ENCODE measurements around the gene VSIG4. TPM values are rescaled to one million over a fixed set of nuclear protein-coding genes. Genes with fewer than 3 reads are reported as not detected.

Gene VSIG4
- total RNA-seq, 1 experiment from 2014 or later, result not detected

DNA sequence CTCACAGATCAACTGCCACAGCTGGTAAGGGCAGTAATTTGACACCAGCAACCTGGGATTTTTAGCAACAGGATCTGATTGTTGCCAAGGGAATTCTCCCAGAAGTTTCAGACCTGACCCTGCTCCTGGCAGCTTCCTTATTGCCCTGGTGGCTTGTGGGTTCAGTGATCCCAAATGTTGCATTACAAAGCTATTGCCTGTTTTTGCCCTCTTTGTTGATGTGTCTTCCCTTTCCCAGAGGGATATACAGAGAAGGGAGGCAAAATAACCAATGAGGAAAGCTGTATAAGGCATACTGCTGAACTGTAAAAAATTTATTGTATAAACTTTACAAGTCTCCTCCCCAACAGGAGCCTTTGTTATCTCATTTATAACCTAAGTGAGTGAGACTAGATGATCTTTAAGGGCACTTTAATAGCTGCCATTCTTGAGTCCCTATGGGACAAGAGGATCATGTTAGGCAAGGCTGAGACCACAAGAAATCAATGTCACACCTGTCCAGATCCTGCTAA is 22.2 kb downstream of the VSIG4 start:
- DNase-seq, result no peak
- Histone ChIP-seq H3K9me3 (ENCODE audit: low read length) (no peaks in the 10 kb centered on the region), H3K9ac (ENCODE audit: low read length) (no peak overlapping the region), H3K4me3 (ENCODE audit: low read length) (no peak overlapping the region), H3F3A (ENCODE audit: low read length, unreplicated experiment) (no peaks in the 10 kb centered on the region), H2AFZ (ENCODE audit: low read length) (no peak overlapping the region), H3K36me3 (ENCODE audit: low read depth, low read length) (no peaks in the 10 kb centered on the region), H3K27ac (ENCODE audit: low read length) (no peak overlapping the region), H3K27me3 (ENCODE audit: low read length) (no peaks in the 10 kb centered on the region), H4K20me1 (ENCODE audit: low read length) (no peaks in the 10 kb centered on the region), H3K79me2 (ENCODE audit: low read length) (no peaks in the 10 kb centered on the region), H3K9me2 (replicated peaks; ENCODE audit: low read length) (no peaks in the 10 kb centered on the region), H3K4me2 (ENCODE audit: low read length) (no peak overlapping the region), H3K4me1 (ENCODE audit: insufficient read depth, low read length) (no peaks in the 10 kb centered on the region)
- ChIA-PET POLR2A (ENCODE audit: unreplicated experiment) (no interaction called here), CTCF (no interaction called here)
- TF ChIP-seq, protein P1, sequence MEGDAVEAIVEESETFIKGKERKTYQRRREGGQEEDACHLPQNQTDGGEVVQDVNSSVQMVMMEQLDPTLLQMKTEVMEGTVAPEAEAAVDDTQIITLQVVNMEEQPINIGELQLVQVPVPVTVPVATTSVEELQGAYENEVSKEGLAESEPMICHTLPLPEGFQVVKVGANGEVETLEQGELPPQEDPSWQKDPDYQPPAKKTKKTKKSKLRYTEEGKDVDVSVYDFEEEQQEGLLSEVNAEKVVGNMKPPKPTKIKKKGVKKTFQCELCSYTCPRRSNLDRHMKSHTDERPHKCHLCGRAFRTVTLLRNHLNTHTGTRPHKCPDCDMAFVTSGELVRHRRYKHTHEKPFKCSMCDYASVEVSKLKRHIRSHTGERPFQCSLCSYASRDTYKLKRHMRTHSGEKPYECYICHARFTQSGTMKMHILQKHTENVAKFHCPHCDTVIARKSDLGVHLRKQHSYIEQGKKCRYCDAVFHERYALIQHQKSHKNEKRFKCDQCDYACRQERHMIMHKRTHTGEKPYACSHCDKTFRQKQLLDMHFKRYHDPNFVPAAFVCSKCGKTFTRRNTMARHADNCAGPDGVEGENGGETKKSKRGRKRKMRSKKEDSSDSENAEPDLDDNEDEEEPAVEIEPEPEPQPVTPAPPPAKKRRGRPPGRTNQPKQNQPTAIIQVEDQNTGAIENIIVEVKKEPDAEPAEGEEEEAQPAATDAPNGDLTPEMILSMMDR (conservative IDR thresholded peaks at IDR 0.05; ENCODE audit: low read depth, low read length), result no peak
- no peak for TF ChIP-seq EZH2phosphoT487 (IDR thresholded peaks at IDR 0.05; ENCODE audit: borderline replicate concordance, low read length)
- BruUV-seq (replicated peaks), result no TSS peak
- intact Hi-C loops (cut with micrococcal nuclease), result no loop called here
- no peak for ATAC-seq

DNA sequence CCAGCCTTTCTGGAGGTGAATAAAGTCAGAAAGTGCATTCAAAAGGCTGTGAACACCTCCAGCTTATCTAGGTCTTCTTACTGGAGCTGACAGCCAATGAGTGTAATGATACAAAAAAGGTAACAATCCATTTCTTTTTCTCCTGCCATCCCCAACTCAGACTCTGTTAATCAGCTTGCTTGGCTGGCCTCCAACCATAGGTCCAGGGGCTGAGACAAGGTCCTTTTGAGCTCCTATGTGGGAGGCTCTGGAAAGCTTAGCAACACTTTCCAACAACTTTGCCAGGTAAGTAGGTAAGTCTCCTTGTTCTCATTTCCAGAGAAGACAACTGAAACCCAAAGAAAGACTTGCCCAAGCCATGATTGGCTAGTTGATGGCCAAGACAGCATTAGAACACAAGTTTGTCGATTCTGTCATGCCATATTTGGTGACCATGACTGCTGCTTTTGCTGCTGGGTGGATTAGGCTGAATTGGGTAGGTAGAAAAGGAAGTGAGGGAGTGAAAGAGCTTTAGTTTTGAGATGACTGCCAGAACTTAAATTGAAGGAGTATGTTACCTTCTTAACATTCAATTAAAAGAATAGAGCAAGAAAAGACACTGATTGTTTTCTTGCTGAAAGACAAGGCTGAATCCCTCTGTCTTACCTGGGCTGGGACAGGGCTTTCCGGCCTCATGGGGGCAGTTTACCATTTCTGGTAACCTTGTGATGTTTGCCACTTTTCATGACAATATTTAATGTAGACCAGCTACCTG is 22.8 kb downstream of the VSIG4 start:
- ATAC-seq (no peak), DNase-seq (no peak)
- H2AFZ ChIP-seq (ENCODE audit: low read length), result no peak overlapping the region
- POLR2A ChIA-PET (ENCODE audit: unreplicated experiment), result no interaction called here
- intact Hi-C loops (cut with micrococcal nuclease), result no loop called here
- no peak overlapping the region for H3K27ac ChIP-seq (ENCODE audit: low read length)
- H3K27me3 ChIP-seq (ENCODE audit: low read length), result no peaks in the 10 kb centered on the region
- H3K4me2 ChIP-seq (ENCODE audit: low read length), result no peak overlapping the region
- H3K79me2 ChIP-seq (ENCODE audit: low read length), result no peaks in the 10 kb centered on the region
- no peak overlapping the region for H3K9ac ChIP-seq (ENCODE audit: low read length)
- no peaks in the 10 kb centered on the region for H3K4me1 ChIP-seq (ENCODE audit: insufficient read depth, low read length)
- no peaks in the 10 kb centered on the region for H4K20me1 ChIP-seq (ENCODE audit: low read length)
- H3K4me3 ChIP-seq (ENCODE audit: low read length), result no peak overlapping the region
- H3K9me3 ChIP-seq (ENCODE audit: low read length), result no peaks in the 10 kb centered on the region
- H3K36me3 ChIP-seq (ENCODE audit: low read depth, low read length), result no peaks in the 10 kb centered on the region
- CTCF ChIA-PET, result no interaction called here
- H3F3A ChIP-seq (ENCODE audit: low read length, unreplicated experiment), result no peaks in the 10 kb centered on the region
- no peaks in the 10 kb centered on the region for H3K9me2 ChIP-seq (replicated peaks; ENCODE audit: low read length)
- TF ChIP-seq EZH2phosphoT487 (IDR thresholded peaks at IDR 0.05; ENCODE audit: borderline replicate concordance, low read length) (no peak), EZH2 (IDR thresholded peaks at IDR 0.05; ENCODE audit: low read length, unreplicated experiment) (no peak)
- TF ChIP-seq, protein P1 (conservative IDR thresholded peaks at IDR 0.05; ENCODE audit: low read depth, low read length), result no peak
- BruUV-seq (replicated peaks), result no TSS peak

DNA sequence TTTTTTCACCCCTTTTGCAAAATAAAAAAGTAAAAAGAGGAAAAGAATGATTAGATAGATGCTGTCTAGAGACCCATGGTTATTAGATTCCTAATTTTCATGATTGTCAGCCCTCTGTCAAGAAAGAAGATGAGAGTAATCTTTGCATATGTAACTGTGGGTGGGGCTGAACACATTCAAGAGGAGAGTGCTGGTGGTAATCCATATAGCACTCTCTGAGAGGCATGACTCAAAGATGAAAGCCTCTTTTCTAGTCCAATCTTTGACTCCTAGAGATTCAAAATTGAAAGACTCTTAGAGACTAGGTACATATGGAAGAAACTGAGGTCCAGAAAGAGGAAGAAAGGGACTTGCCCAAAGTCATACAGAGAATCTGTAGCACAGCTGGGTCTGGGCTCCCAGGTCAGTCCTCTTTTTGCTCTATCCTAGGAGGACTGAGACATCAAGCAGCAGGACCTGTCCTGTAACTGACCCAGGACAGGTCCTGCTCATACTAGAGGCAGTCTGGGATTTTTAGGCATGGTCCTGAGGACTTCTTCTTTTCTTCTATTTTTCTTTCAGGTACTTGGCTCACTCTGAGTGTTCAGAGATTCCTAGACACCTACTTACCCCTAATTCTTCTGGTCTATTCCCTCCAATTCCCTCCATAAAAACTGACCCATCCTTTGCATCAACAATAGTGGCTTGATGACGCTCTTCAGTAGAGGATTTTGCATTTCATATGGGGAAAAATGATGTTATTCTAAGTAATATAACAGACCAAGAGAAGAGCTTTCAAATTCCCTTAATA is 23.8 kb downstream of the VSIG4 start:
- Histone ChIP-seq H3K79me2 (ENCODE audit: low read length) (no peaks in the 10 kb centered on the region), H3K27ac (ENCODE audit: low read length) (no peak overlapping the region), H3K36me3 (ENCODE audit: low read depth, low read length) (no peaks in the 10 kb centered on the region), H3K9me3 (ENCODE audit: low read length) (no peaks in the 10 kb centered on the region), H3K9ac (ENCODE audit: low read length) (no peak overlapping the region), H3K27me3 (ENCODE audit: low read length) (no peaks in the 10 kb centered on the region), H3K4me1 (ENCODE audit: insufficient read depth, low read length) (no peaks in the 10 kb centered on the region), H3K4me3 (ENCODE audit: low read length) (no peak overlapping the region), H3F3A (ENCODE audit: low read length, unreplicated experiment) (no peaks in the 10 kb centered on the region), H4K20me1 (ENCODE audit: low read length) (no peaks in the 10 kb centered on the region), H3K9me2 (replicated peaks; ENCODE audit: low read length) (no peaks in the 10 kb centered on the region), H2AFZ (ENCODE audit: low read length) (no peak overlapping the region), H3K4me2 (ENCODE audit: low read length) (no peak overlapping the region)
- CTCF ChIA-PET, result no interaction called here
- no TSS peak for BruUV-seq (replicated peaks)
- DNase-seq (no peak), ATAC-seq (no peak)
- intact Hi-C loops (cut with micrococcal nuclease), result no loop called here
- TF ChIP-seq EZH2 (IDR thresholded peaks at IDR 0.05; ENCODE audit: low read length, unreplicated experiment) (no peak), EZH2phosphoT487 (IDR thresholded peaks at IDR 0.05; ENCODE audit: borderline replicate concordance, low read length) (no peak)
- TF ChIP-seq, protein P1 (conservative IDR thresholded peaks at IDR 0.05; ENCODE audit: low read depth, low read length), result no peak
- POLR2A ChIA-PET (ENCODE audit: unreplicated experiment), result no interaction called here

Measured in PC-3 (cell line).